Sigmoid colon (tissue), 4 donors: Measurements from ENCODE around the gene RTKN.

ENCODE experiments used
- EP300 ChIP-seq, 4 donors: sonication (generic); formaldehyde crosslinking; IDR thresholded peaks; one replicate each; pipeline ENCODE4 v1.6.1; 2017; ENCODE audit warnings: antibody characterized with exemption in 4 of 4
- POLR2A ChIP-seq, 2 donors: fragments of 450-650 bp; IDR thresholded peaks; one replicate each; pipeline ENCODE4 v1.6.1; 2016; ENCODE audit warnings: antibody characterized with exemption in 2 of 2, mild to moderate bottlenecking in 2 of 2, moderate library complexity in 2 of 2
- TF ChIP-seq, protein P1 (sequence below), 4 experiments: fragments of 450-650 bp in 3 of 4; fragments of 200-600 bp in 1 of 4; IDR thresholded peaks; one replicate each; pipeline ENCODE4 v1.5.1; 2016 to 2019; ENCODE audit warnings: antibody characterized with exemption in 4 of 4, mild to moderate bottlenecking in 3 of 4, moderate library complexity in 2 of 4

DNA sequence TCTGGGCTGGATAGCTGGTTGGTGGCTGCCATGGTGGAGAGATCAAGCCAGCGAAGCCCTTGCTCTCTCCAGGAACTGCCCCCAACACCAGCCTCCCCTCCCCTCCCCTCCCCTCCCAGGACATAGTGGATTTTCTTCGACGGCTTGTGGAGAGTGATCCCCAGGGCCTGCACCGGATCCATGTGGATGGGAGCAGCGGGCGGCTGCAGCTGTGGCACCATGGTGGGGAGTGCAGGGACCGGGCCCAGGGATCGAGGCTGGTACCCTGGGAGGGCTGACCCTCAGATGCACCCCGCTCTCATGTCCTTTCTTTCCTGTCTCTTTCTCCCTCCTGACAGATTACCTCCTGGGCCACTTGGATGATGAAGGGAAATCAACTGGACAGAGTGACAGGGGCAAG, 48.2 kb upstream of the RTKN start:
- TF ChIP-seq EP300 (IDR thresholded peaks at IDR 0.05) (no peak), POLR2A (IDR thresholded peaks at IDR 0.05) (no peak)
- TF ChIP-seq, protein P1, sequence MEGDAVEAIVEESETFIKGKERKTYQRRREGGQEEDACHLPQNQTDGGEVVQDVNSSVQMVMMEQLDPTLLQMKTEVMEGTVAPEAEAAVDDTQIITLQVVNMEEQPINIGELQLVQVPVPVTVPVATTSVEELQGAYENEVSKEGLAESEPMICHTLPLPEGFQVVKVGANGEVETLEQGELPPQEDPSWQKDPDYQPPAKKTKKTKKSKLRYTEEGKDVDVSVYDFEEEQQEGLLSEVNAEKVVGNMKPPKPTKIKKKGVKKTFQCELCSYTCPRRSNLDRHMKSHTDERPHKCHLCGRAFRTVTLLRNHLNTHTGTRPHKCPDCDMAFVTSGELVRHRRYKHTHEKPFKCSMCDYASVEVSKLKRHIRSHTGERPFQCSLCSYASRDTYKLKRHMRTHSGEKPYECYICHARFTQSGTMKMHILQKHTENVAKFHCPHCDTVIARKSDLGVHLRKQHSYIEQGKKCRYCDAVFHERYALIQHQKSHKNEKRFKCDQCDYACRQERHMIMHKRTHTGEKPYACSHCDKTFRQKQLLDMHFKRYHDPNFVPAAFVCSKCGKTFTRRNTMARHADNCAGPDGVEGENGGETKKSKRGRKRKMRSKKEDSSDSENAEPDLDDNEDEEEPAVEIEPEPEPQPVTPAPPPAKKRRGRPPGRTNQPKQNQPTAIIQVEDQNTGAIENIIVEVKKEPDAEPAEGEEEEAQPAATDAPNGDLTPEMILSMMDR (IDR thresholded peaks at IDR 0.05): no peak
